Measurements from ENCODE around the gene ITGB7. TPM values are rescaled to one million over a fixed set of nuclear protein-coding genes. Genes with fewer than 3 reads are reported as not detected.

The ITGB7 gene
- total and polyA plus RNA-seq, 10 of the 15 experiments (the other 5 are each of a cell fraction or from before 2014, with no cell fraction given), result 54.5 to 487 (median 252) TPM

DNA sequence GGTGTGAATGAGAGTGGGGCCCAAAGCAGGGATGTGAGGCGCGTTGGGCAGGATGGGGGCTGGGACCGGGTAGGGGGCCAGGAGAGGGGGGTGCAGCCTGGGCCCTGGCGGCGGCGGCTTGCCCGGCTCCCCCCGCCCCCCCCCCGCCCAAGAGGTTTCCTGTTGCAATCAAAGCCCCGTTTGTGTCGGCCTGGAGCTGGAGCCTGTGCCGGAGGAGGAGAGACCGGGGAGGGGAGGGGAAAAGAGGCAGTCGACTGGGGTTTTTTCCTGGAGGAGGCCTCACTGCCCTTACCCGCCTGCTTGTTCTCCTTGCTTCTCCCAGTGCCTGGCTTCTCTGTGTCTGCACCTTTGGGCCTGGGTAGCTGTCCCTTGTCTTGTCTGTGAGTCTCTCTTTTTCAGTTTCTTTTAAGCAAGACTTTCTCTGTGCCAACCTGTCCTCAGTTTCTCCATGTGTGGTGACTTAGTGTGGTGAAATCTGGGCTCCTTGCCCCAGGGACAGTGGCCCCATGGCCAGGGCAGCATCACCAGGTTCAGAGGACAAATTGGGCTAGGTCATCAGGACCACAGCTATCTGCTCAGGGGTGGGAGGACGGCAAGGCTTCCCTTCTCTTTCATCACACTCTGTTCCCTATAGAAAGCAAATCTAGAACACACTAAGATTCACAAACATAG lies 16.5 kb upstream of the ITGB7 start:
- POLR2A ChIA-PET, result interaction anchor here (0.6 to 1.2 kb wide), 3 partner anchors 19 to 156 kb away, joined by 3 read pairs; no protein-coding TSS in a partner anchor
- no peak for FAIRE-seq

More for the DNA sequence above, 16.5 kb upstream of the ITGB7 start:
- Histone ChIP-seq H3K4me3 (no peak overlapping the region), H3K9me3 (replicated peaks; ENCODE audit: control insufficient read depth, insufficient read depth, low read length) (no peaks in the 10 kb centered on the region), H2AFZ (ENCODE audit: control insufficient read depth, low read depth, low read length) (no peak overlapping the region), H3K9ac (ENCODE audit: control insufficient read depth, insufficient read depth, low read length) (no peak overlapping the region), H3K4me2 (ENCODE audit: control insufficient read depth, insufficient read depth) (no peak overlapping the region), H3K79me2 (ENCODE audit: control insufficient read depth, insufficient read depth, low read length) (peaks cover 4% of the 10 kb centered on the region; the same call in 1 of the 2 replicates), H3K4me1 (ENCODE audit: control insufficient read depth, insufficient read depth, low read length) (peaks cover 17% of the 10 kb centered on the region), H3K27me3 (replicated peaks in 1 of 2; ENCODE audit: control insufficient read depth in 2 of 2, insufficient read depth in 2 of 2, low read length in 1 of 2) (no peaks in the 10 kb centered on the region), H3K36me3 (ENCODE audit: control insufficient read depth in 2 of 2, insufficient read depth in 2 of 2, low read length in 1 of 2) (no peaks in the 10 kb centered on the region), H3K27ac (ENCODE audit: control insufficient read depth, insufficient read depth) (no peak overlapping the region), H4K20me1 (ENCODE audit: control insufficient read depth, insufficient read depth) (no peaks in the 10 kb centered on the region)
- ChIA-PET SMC1A (ENCODE audit: uncharacterized antibody, unreplicated experiment) (interaction anchor here (0.7 to 1.1 kb wide), 2 partner anchors 37 to 44 kb away, joined by 3 to 4 read pairs; partner anchors contain the start of gene ESPL1), CTCF (interaction anchor here (0.7 to 1.1 kb wide), 2 partner anchors 44 to 63 kb away, joined by 3 read pairs; no protein-coding TSS in a partner anchor), RAD21 (ENCODE audit: unreplicated experiment) (interaction anchor here (1.3 to 1.8 kb wide), 2 partner anchors 28 to 98 kb away, joined by 3 to 4 read pairs; partner anchors contain the start of gene AAAS)
- intact Hi-C loops (cut with micrococcal nuclease; ENCODE audit: unreplicated experiment) (loop anchor here (5.0 kb wide), 1 partner anchor 44 kb away; the partner anchor contains the start of gene ESPL1), in situ Hi-C loops (cut with MboI) (no loop called here)
- ATAC-seq (no peak), DNase-seq (ENCODE audit: low read depth, low spot score) (no peak)
- TF ChIP-seq REST (IDR thresholded peaks at IDR 0.05; ENCODE audit: low read depth, low read length), result no peak
- TF ChIP-seq SMAD1 (IDR thresholded peaks at IDR 0.05; ENCODE audit: low read depth, partially characterized antibody), result no peak
- TF ChIP-seq, protein P1, sequence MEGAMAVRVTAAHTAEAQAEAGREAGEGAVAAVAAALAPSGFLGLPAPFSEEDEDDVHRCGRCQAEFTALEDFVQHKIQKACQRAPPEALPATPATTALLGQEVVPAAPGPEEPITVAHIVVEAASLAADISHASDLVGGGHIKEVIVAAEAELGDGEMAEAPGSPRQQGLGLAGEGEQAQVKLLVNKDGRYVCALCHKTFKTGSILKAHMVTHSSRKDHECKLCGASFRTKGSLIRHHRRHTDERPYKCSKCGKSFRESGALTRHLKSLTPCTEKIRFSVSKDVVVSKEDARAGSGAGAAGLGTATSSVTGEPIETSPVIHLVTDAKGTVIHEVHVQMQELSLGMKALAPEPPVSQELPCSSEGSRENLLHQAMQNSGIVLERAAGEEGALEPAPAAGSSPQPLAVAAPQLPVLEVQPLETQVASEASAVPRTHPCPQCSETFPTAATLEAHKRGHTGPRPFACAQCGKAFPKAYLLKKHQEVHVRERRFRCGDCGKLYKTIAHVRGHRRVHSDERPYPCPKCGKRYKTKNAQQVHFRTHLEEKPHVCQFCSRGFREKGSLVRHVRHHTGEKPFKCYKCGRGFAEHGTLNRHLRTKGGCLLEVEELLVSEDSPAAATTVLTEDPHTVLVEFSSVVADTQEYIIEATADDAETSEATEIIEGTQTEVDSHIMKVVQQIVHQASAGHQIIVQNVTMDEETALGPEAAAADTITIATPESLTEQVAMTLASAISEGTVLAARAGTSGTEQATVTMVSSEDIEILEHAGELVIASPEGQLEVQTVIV (IDR thresholded peaks at IDR 0.05; ENCODE audit: borderline replicate concordance, partially characterized antibody), result no peak
- TF ChIP-seq BACH1 (IDR thresholded peaks at IDR 0.05; ENCODE audit: borderline replicate concordance), result no peak
- TF ChIP-seq EGR1 (IDR thresholded peaks at IDR 0.05; ENCODE audit: borderline replicate concordance in 1 of 2, low read depth in 2 of 2, low read length in 2 of 2), result no peak
- TF ChIP-seq TBL1XR1 (IDR thresholded peaks at IDR 0.05; ENCODE audit: low read depth, low read length), result no peak
- no peak for TF ChIP-seq MTA2 (IDR thresholded peaks at IDR 0.05; ENCODE audit: low read depth)
- TF ChIP-seq ASH2L (IDR thresholded peaks at IDR 0.05; ENCODE audit: borderline replicate concordance, low read depth), result no peak
- no peak for TF ChIP-seq USF2 (IDR thresholded peaks at IDR 0.05; ENCODE audit: borderline replicate concordance, low read depth, low read length)
- WGBS (ENCODE audit: insufficient coverage, insufficient replicate concordance, low lambda C conversion rate, missing lambda C conversion rate), result 81% methylated on average over 3 of the region's 16 CpGs
- BruUV-seq (replicated peaks), result no TSS peak

Data from GM12878 (cell line).